Endothelial cell of umbilical vein (primary cell): ENCODE data around the gene CGB3. TPM values are rescaled to one million over a fixed set of nuclear protein-coding genes. Genes with fewer than 3 reads are reported as not detected.
A peak's percentile ranks its signal among the peaks of the same experiment; 100 is the strongest.
"Not testable (repeated sequence)": the region's sequence is repeated elsewhere in the genome, so short reads cannot be mapped to it uniquely, and the experiment has no call there.

Experiments
- BruUV-seq: library from RNA; stranded (reverse); fragments of 400-500 nt; replicated peaks from 2 replicates; lab custom pipeline; 2021; lab: Mats Ljungman, UMichigan
- CTCF ChIA-PET: fragments of 300-600, 350-600 bp; sonication (Branson Sonifier 250); formaldehyde crosslinking; loops from one replicate; lab custom pipeline; 2021; ENCODE audit warnings: antibody characterized with exemption, inconsistent platforms; lab: Charles Lee
- POLR2A ChIA-PET: fragments of 300-600, 350-600 bp; sonication (Branson Sonifier 250); formaldehyde crosslinking; loops from one replicate; lab custom pipeline; 2021; ENCODE audit warnings: antibody characterized with exemption, inconsistent platforms; lab: Charles Lee
- DNase-seq: peaks from one replicate; pipeline ENCODE4 v3.0.0-alpha.2; 2011; ENCODE audit warnings: low read depth, low spot score
- FAIRE-seq: peaks from 2 replicates; lab custom pipeline; 2011; peaks lifted over from hg19 to GRCh38; lab: Jason Lieb, UNC
- H2AFZ ChIP-seq: 2 replicates; pipeline ENCODE4 v1.6.0; 2012; ENCODE audit warnings: low read depth, low read length, control low read depth, inconsistent platforms
- H3K27ac ChIP-seq: 2 replicates; pipeline ENCODE4 v1.5.1; 2011; ENCODE audit warnings: low read depth, mild to moderate bottlenecking, control low read depth, low read length, moderate library complexity; ENCODE audit not compliant: insufficient read depth
- H3K27me3 ChIP-seq, 2 experiments: 2 replicates each; pipeline versions ENCODE4 v1.6.0 to v1.6.1; 2011; ENCODE audit warnings: low read length in 2 of 2, mixed read lengths in 1 of 2; ENCODE audit not compliant: control insufficient read depth in 2 of 2, insufficient read depth in 2 of 2
- H3K36me3 ChIP-seq, 2 experiments: 2 replicates in 1 of 2; 3 replicates in 1 of 2; pipeline ENCODE4 v1.5.1; 2011; ENCODE audit warnings: low read length in 2 of 2, mild to moderate bottlenecking in 1 of 2, moderate library complexity in 1 of 2; ENCODE audit not compliant: control insufficient read depth in 2 of 2, insufficient read depth in 2 of 2; ENCODE audit errors: extremely low read depth in 1 of 2
- H3K4me1 ChIP-seq: 3 replicates; pipeline ENCODE4 v1.5.1; 2011; ENCODE audit warnings: mild to moderate bottlenecking, low read length; ENCODE audit not compliant: control insufficient read depth, insufficient read depth; ENCODE audit errors: extremely low read depth
- H3K4me2 ChIP-seq: 2 replicates; pipeline ENCODE4 v1.6.1; 2011; ENCODE audit warnings: low read length, control low read depth, mixed read lengths; ENCODE audit not compliant: insufficient read depth
- H3K4me3 ChIP-seq, 3 experiments: fragments of 200-600 bp in 1 of 3; sonication (generic), shearing (Covaris generic) in 1 of 3; replicated peaks in 1 of 3; 2 replicates each; pipeline ENCODE4 v1.5.1; 2011 to 2016; ENCODE audit warnings: control low read depth in 3 of 3, low read length in 3 of 3, mild to moderate bottlenecking in 2 of 3, inconsistent platforms in 1 of 3, low read depth in 1 of 3, moderate library complexity in 1 of 3; ENCODE audit not compliant: insufficient read depth in 1 of 3
- H3K79me2 ChIP-seq: 2 replicates; pipeline ENCODE4 v1.6.0; 2012; ENCODE audit warnings: low read length, inconsistent platforms; ENCODE audit not compliant: control insufficient read depth, insufficient read depth
- H3K9ac ChIP-seq: replicated peaks from 2 replicates; pipeline ENCODE3; 2011; ENCODE audit warnings: low read length, control low read depth; ENCODE audit not compliant: insufficient read depth; ENCODE audit errors: extremely low read depth
- H3K9me1 ChIP-seq: replicated peaks from 3 replicates; pipeline ENCODE4 v1.6.0; 2011; ENCODE audit warnings: mild to moderate bottlenecking, low read length; ENCODE audit not compliant: control insufficient read depth, insufficient read depth; ENCODE audit errors: extremely low read depth
- H3K9me3 ChIP-seq: replicated peaks from 2 replicates; pipeline ENCODE4 v1.5.1; 2012; ENCODE audit warnings: low read length, inconsistent platforms; ENCODE audit not compliant: control insufficient read depth, insufficient read depth
- H4K20me1 ChIP-seq: replicated peaks from 2 replicates; pipeline ENCODE3; 2011; ENCODE audit warnings: mild to moderate bottlenecking, low read length; ENCODE audit not compliant: control insufficient read depth, insufficient read depth; ENCODE audit errors: extremely low read depth
- dilution Hi-C: fragments of 300-500 bp; cut with MboI; formaldehyde crosslinking; loops from one replicate; pipeline ENCODE4 v1.15.0; 2019; ENCODE audit warnings: low sequenced_read_pairs; ENCODE audit not compliant: extremely low pct_ligation_motif_present
- intact Hi-C: fragments of 100-400 bp; cut with micrococcal nuclease; formaldehyde crosslinking; loops from one replicate; pipeline ENCODE4 v1.10.0; 2022
- polyA plus RNA-seq, 4 experiments: library from polyadenylated mRNA; depleted of rRNA in 3 of 4; stranded (reverse) in 3 of 4; unstranded in 1 of 4; fragments of >200 nt; gene quantifications; 2 replicates each; pipeline versions ENCODE4 v1.2.1 to v1.2.3, GENCODE V29; 2011 to 2012; ENCODE audit warnings: missing spikeins in 1 of 4
- total RNA-seq: library from RNA; stranded (reverse); gene quantifications from 2 replicates; pipeline ENCODE4 v1.2.3, GENCODE V29; 2021
- TF ChIP-seq, protein P1 (sequence below), 2 donors: IDR thresholded peaks; 1 replicate in 1 of 2; 2 replicates in 1 of 2; pipeline ENCODE4 v1.5.1; 2011; ENCODE audit warnings: low read length in 2 of 2, mild to moderate bottlenecking in 2 of 2, moderate library complexity in 2 of 2, control low read depth in 1 of 2, inconsistent platforms in 1 of 2, low read depth in 1 of 2; ENCODE audit not compliant: insufficient read depth in 1 of 2; ENCODE audit errors: extremely low read depth in 1 of 2

CGB3 gene
- total and polyA plus RNA-seq, 2 donors (not counting 3 experiments of a cell fraction or from before 2014, with no cell fraction given), result not detected

DNA sequence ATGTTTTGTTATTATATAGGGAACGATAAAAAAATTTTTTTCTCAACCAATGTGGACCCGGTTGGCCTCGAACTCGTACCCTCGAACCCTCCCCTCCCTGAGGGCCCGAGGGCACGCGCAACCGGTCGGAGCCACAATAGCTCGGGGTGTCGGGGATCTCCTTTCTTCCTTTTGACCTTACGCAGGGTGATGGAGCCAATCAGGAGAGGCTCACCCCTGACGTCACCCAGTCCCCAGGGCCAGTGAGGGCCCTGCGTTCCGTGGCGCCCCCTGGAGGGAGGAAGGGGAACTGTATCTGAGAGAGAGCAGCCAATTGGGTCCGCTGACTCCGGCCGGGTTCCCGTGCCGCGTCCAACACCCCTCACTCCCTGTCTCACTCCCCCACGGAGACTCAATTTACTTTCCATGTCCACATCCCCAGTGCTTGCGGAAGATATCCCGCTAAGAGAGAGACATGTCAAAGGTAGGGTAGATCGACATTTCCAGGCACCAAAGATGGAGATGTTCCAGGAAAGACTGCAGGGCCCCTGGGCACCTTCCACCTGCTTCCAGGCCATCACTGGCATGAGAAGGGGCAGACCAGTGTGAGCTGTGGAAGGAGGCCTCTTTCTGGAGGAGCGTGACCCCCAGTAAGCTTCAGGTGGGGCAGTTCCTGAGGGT is 7.6 kb upstream of the CGB3 start, which contains the start of gene CGB2:
Gene CGB2 (plus strand): TSS at position 249 of the 660 bp plus-strand sequence. CDS start 206 bp downstream, at position 455.
- FAIRE-seq, H3K9me1 ChIP-seq, POLR2A ChIA-PET, H3K27me3 ChIP-seq, H4K20me1 ChIP-seq, intact Hi-C loops, H3K27ac ChIP-seq, H3K4me3 ChIP-seq, H2AFZ ChIP-seq, H3K9ac ChIP-seq, H3K79me2 ChIP-seq, H3K4me2 ChIP-seq, dilution Hi-C loops, H3K9me3 ChIP-seq, BruUV-seq, DNase-seq, H3K36me3 ChIP-seq, H3K4me1 ChIP-seq: not testable (repeated sequence)
- CTCF ChIA-PET, result interaction anchor here (1.0 kb wide), 1 partner anchor 12 kb away, joined by 3 read pairs; no protein-coding TSS in a partner anchor
- TF ChIP-seq, protein P1, sequence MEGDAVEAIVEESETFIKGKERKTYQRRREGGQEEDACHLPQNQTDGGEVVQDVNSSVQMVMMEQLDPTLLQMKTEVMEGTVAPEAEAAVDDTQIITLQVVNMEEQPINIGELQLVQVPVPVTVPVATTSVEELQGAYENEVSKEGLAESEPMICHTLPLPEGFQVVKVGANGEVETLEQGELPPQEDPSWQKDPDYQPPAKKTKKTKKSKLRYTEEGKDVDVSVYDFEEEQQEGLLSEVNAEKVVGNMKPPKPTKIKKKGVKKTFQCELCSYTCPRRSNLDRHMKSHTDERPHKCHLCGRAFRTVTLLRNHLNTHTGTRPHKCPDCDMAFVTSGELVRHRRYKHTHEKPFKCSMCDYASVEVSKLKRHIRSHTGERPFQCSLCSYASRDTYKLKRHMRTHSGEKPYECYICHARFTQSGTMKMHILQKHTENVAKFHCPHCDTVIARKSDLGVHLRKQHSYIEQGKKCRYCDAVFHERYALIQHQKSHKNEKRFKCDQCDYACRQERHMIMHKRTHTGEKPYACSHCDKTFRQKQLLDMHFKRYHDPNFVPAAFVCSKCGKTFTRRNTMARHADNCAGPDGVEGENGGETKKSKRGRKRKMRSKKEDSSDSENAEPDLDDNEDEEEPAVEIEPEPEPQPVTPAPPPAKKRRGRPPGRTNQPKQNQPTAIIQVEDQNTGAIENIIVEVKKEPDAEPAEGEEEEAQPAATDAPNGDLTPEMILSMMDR (IDR thresholded peaks at IDR 0.05; ENCODE audit: extremely low read depth in 1 of 2, insufficient read depth in 1 of 2, low read depth in 1 of 2, low read length in 2 of 2), result peak; percentile 27 to 31

DNA sequence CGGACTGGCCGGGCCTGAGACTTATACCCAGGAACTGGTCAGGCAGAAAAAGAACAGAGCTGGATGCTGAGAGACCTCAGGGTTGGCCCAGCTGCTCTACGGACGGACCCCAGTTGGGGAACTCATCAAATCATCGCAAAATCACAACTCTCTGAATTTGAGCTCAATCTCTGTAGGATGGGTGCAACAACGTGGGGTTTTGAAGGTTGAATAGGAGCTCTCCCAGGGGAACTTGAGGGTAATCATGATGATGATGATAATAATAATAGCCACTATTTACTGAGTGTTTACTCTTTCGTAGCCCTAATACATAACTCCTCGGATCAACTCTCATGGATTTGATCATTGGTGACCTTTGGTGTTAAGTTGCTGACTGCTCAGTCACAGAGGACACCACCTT is 6.2 kb upstream of the CGB3 start:
- H3K4me2 ChIP-seq, H3K4me1 ChIP-seq, H3K9ac ChIP-seq, H3K9me1 ChIP-seq, H3K27me3 ChIP-seq, dilution Hi-C loops, H3K27ac ChIP-seq, H2AFZ ChIP-seq, H4K20me1 ChIP-seq, H3K9me3 ChIP-seq, DNase-seq, H3K36me3 ChIP-seq, BruUV-seq, H3K79me2 ChIP-seq, FAIRE-seq, intact Hi-C loops, POLR2A ChIA-PET, H3K4me3 ChIP-seq, CTCF ChIA-PET: not testable (repeated sequence)

DNA sequence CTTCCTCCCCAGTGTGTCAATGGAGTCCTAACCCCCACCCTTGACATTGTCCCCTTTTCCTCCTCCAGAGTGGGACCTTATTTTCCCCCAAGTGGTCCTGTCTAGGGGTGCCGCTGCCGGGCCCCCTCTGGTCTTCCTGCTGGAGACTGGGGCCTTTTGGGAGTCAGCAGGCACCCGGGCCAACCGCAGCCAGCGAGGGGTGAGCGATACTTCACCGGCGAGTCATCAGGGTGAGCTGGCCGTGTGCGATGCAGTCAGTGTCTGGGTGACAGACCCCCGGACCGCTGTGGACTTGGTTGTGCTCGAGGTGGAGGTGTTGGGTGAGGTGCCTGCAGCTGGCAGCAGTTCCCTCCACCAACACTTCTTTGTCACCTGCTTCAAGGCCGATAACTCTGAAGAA is 5.6 kb upstream of the CGB3 start:
- H2AFZ ChIP-seq, H3K79me2 ChIP-seq, H4K20me1 ChIP-seq, H3K36me3 ChIP-seq, H3K4me2 ChIP-seq, BruUV-seq, H3K9me1 ChIP-seq, H3K9me3 ChIP-seq, POLR2A ChIA-PET, CTCF ChIA-PET, H3K27me3 ChIP-seq, dilution Hi-C loops, intact Hi-C loops, H3K27ac ChIP-seq, H3K4me1 ChIP-seq, FAIRE-seq, DNase-seq, H3K9ac ChIP-seq, H3K4me3 ChIP-seq: not testable (repeated sequence)
